PFSK-1 (cell line): Measurements from ENCODE around the gene TVP23A.

Experiments
- TAF1 ChIP-seq: IDR thresholded peaks from 2 replicates; pipeline ENCODE4 v1.6.1; 2012; ENCODE audit warnings: low read length, control low read depth, borderline replicate concordance; ENCODE audit not compliant: insufficient read depth
- TF ChIP-seq, protein P1 (sequence below), 2 experiments: IDR thresholded peaks; 2 replicates each; pipeline versions ENCODE4 v1.6.1 to v1.8.0; 2011 to 2012; ENCODE audit warnings: low read depth in 2 of 2, low read length in 2 of 2, control low read depth in 1 of 2, inconsistent platforms in 1 of 2, mild to moderate bottlenecking in 1 of 2, moderate library complexity in 1 of 2; ENCODE audit not compliant: insufficient read depth in 1 of 2

DNA sequence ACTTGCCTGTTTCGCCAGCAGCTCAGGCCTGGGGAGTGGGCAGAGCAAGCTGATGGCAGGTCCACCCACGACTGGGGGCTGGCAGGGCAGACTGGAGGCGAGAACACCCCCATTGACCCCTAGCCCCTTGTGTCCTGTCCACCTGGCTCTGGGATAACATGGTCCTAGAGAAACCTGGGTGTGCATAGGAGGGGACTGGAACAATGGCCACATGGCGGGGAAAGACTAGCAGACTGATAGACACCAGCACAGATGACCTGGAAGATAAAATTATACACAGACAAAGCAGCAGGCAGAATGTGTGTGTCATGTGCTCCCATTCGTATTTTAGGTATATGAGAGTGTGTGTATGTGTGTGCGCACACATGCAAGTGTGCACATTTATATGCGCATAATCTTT lies 51.5 kb downstream of the TVP23A start:
- TF ChIP-seq, protein P1, sequence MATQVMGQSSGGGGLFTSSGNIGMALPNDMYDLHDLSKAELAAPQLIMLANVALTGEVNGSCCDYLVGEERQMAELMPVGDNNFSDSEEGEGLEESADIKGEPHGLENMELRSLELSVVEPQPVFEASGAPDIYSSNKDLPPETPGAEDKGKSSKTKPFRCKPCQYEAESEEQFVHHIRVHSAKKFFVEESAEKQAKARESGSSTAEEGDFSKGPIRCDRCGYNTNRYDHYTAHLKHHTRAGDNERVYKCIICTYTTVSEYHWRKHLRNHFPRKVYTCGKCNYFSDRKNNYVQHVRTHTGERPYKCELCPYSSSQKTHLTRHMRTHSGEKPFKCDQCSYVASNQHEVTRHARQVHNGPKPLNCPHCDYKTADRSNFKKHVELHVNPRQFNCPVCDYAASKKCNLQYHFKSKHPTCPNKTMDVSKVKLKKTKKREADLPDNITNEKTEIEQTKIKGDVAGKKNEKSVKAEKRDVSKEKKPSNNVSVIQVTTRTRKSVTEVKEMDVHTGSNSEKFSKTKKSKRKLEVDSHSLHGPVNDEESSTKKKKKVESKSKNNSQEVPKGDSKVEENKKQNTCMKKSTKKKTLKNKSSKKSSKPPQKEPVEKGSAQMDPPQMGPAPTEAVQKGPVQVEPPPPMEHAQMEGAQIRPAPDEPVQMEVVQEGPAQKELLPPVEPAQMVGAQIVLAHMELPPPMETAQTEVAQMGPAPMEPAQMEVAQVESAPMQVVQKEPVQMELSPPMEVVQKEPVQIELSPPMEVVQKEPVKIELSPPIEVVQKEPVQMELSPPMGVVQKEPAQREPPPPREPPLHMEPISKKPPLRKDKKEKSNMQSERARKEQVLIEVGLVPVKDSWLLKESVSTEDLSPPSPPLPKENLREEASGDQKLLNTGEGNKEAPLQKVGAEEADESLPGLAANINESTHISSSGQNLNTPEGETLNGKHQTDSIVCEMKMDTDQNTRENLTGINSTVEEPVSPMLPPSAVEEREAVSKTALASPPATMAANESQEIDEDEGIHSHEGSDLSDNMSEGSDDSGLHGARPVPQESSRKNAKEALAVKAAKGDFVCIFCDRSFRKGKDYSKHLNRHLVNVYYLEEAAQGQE (IDR thresholded peaks at IDR 0.05; ENCODE audit: insufficient read depth in 1 of 2, low read depth in 2 of 2, low read length in 2 of 2): no peak
- TF ChIP-seq TAF1: no peak
